K562 (cell line): Measurements from ENCODE around the gene BBLN. TPM values are rescaled to one million over a fixed set of nuclear protein-coding genes. Genes with fewer than 3 reads are reported as not detected.

Experiments
- CREM ChIP-seq: IDR thresholded peaks from 2 replicates; pipeline ENCODE4 v1.6.1; 2014; ENCODE audit warnings: antibody characterized with exemption, low read depth
- EGR1 ChIP-seq: fragments of 450-650 bp; conservative IDR thresholded peaks from 2 replicates; pipeline ENCODE4 v1.6.1; 2017; ENCODE audit warnings: mild to moderate bottlenecking
- EHMT2 ChIP-seq: fragments of 450-650 bp; IDR thresholded peaks from 2 replicates; pipeline ENCODE4 v1.6.1; 2018; ENCODE audit warnings: antibody characterized with exemption
- FOXA3 ChIP-seq, 2 experiments: fragments of 450-650 bp in 1 of 2; sonication (generic) in 1 of 2; formaldehyde crosslinking; IDR thresholded peaks in 1 of 2; conservative IDR thresholded peaks in 1 of 2; 2 replicates each; pipeline versions ENCODE4 v1.4.0 to v1.8.0; 2020 to 2022; ENCODE audit warnings: mild to moderate bottlenecking in 2 of 2, missing genetic modification reagents in 1 of 2
- HDGF ChIP-seq: fragments of 450-650 bp; IDR thresholded peaks from 2 replicates; pipeline ENCODE4 v1.6.1; 2016
- MAFK ChIP-seq: IDR thresholded peaks from 2 replicates; pipeline ENCODE4 v1.6.1; 2011; ENCODE audit warnings: low read length, improper control_type of control experiment
- MEIS2 ChIP-seq: fragments of 450-650 bp; IDR thresholded peaks from 2 replicates; pipeline ENCODE4 v1.6.1; 2014; ENCODE audit warnings: mild to moderate bottlenecking; ENCODE audit not compliant: partially characterized antibody
- NFATC3 ChIP-seq: fragments of 450-650 bp; IDR thresholded peaks from 2 replicates; pipeline ENCODE4 v1.6.1; 2017; ENCODE audit warnings: mild to moderate bottlenecking
- PCBP2 ChIP-seq: fragments of 200-400 bp; formaldehyde crosslinking; IDR thresholded peaks from 2 replicates; pipeline ENCODE4 v1.6.1; 2018; ENCODE audit warnings: low read length, low read depth, mild to moderate bottlenecking, moderate library complexity; ENCODE audit not compliant: poor library complexity, severe bottlenecking
- POLR2G ChIP-seq: fragments of 200-400 bp; formaldehyde crosslinking; IDR thresholded peaks from 2 replicates; pipeline ENCODE4 v1.6.1; 2017; ENCODE audit warnings: low read depth, mild to moderate bottlenecking, antibody characterized with exemption, low read length, moderate library complexity
- SAFB ChIP-seq: fragments of 200-400 bp; formaldehyde crosslinking; IDR thresholded peaks from 2 replicates; pipeline ENCODE4 v1.6.1; 2017; ENCODE audit warnings: low read depth, low read length, borderline replicate concordance
- TBL1XR1 ChIP-seq, 2 experiments: IDR thresholded peaks; 2 replicates each; pipeline ENCODE4 v1.6.1; 2012; ENCODE audit warnings: improper control_type of control experiment in 2 of 2, low read length in 2 of 2, mild to moderate bottlenecking in 1 of 2
- TCF7L2 ChIP-seq: fragments of 150-350 bp; IDR thresholded peaks from 2 replicates; pipeline ENCODE4 v1.6.1; 2016; ENCODE audit warnings: low read depth, mild to moderate bottlenecking, low read length, moderate library complexity
- U2AF1 ChIP-seq: fragments of 200-400 bp; formaldehyde crosslinking; optimal IDR thresholded peaks from 2 replicates; pipeline ENCODE3; 2017; ENCODE audit warnings: mild to moderate bottlenecking, low read depth, low read length, moderate library complexity
- ZFP30 ChIP-seq: fragments of 250-450 bp; sonication (Bioruptor Pico); IDR thresholded peaks from 2 replicates; pipeline ENCODE4 v1.8.0; 2022; ENCODE audit warnings: moderate library complexity, mild to moderate bottlenecking, inconsistent platforms, borderline replicate concordance
- ZFPM2 ChIP-seq: fragments of 250-450 bp; sonication (Bioruptor Pico); IDR thresholded peaks from 2 replicates; pipeline ENCODE4 v1.5.1; 2022; ENCODE audit warnings: mild to moderate bottlenecking
- ZNF324 ChIP-seq: fragments of 250-450 bp; sonication (Bioruptor Pico); IDR thresholded peaks from 2 replicates; pipeline ENCODE4 v1.4.0; 2020; ENCODE audit warnings: mild to moderate bottlenecking
- ZNF436 ChIP-seq: fragments of 250-450, 450-650 bp; sonication (Bioruptor Pico); formaldehyde crosslinking; IDR thresholded peaks from 2 replicates; pipeline ENCODE4 v1.7.0; 2020; ENCODE audit warnings: mild to moderate bottlenecking
- polyA plus RNA-seq, 8 experiments: library from polyadenylated mRNA; depleted of rRNA in 4 of 8; stranded (reverse) in 5 of 8; unstranded in 3 of 8; fragments of >200 nt; fragmentation: Nextera tagmentation in 2 of 8; fragmentation: Illumina TruSeq in 1 of 8; extraction: Ambion mirVana in 2 of 8; extraction: Trizol in 1 of 8; gene quantifications; 2 replicates each; pipeline versions ENCODE4 v1.2.1 to v1.2.3, GENCODE V29; 2011 to 2014; ENCODE audit warnings: inconsistent platforms in 1 of 8, missing spikeins in 1 of 8
- total RNA-seq, 7 experiments: library from RNA; depleted of rRNA in 6 of 7; stranded (reverse); fragments of >200 nt in 6 of 7; fragmentation: Illumina TruSeq in 2 of 7; extraction: Trizol in 2 of 7; gene quantifications; 2 replicates each; pipeline versions ENCODE4 v1.2.1 to v1.2.3, GENCODE V29; 2011 to 2021; ENCODE audit warnings: low replicate concordance in 1 of 7
- TF ChIP-seq, protein P1 (sequence below): sonication (generic); formaldehyde crosslinking; IDR thresholded peaks from 2 replicates; pipeline ENCODE4 v1.8.0; 2023; ENCODE audit warnings: missing genetic modification reagents, mild to moderate bottlenecking, borderline replicate concordance
- TF ChIP-seq, protein P2 (sequence below): sonication (generic); formaldehyde crosslinking; IDR thresholded peaks from 2 replicates; pipeline ENCODE4 v1.8.1; 2023; ENCODE audit warnings: mild to moderate bottlenecking, missing genetic modification reagents, moderate library complexity
- TF ChIP-seq, protein P3 (sequence below): sonication (generic); formaldehyde crosslinking; IDR thresholded peaks from 2 replicates; pipeline ENCODE4 v1.8.1; 2023; ENCODE audit warnings: mild to moderate bottlenecking, missing genetic modification reagents

The BBLN gene
- total and polyA plus RNA-seq, 9 of the 15 experiments (the other 6 are each of a cell fraction or from before 2014, with no cell fraction given): 4.2 to 331 (median 87.1) TPM

DNA sequence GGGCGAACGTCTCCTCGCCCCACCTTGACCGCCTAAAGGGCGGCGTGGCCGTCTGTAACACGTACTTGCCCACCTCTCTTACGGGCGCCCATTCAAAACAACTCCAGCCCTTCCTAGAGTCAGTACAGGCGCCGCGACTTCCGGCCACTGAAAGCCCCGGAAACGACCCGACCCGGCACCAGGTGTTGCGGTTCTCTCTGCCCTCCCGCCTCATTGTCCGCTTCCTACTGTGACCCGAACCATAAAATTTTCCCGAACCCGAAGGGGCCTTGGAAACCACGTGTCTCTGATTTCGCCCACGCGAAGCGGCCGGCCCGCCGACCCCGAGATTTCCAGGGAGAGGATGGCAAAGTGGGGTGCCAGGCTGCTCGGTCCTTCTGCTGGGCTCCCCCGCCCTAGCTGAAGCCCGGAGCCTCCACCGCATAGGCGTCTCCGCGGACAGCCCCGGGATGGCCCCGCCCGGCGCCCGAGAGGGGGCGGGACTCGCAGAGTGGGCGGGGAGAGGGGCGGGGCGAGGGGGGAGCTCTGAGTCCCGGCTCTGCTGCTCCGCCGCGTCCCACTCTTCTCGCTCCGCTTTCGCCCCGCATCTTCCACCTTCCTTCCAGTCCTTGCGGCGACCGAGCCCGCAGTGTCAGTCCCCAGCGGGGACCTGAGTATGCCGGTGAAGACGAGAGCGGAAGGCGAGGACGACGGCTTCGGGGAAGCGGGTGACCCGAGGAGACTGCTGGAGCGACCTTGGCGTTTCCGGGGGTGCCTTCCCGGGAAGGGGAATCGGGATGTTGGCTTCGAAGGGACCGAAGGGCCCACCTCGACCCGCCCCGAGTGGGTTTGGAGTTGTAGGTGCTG is 31.9 kb upstream of the BBLN start (continued):
- TF ChIP-seq PCBP2: no peak
- no peak for TF ChIP-seq EHMT2
- TF ChIP-seq ZFPM2 (CRISPR knock-in tag): no peak
- TF ChIP-seq ZFP30 (CRISPR knock-in tag): no peak
- TF ChIP-seq CREM: peak; percentile 49; the same call in 1 of the 2 replicates
- no peak for TF ChIP-seq U2AF1
- no peak for TF ChIP-seq MEIS2
- no peak for TF ChIP-seq MAFK
- TF ChIP-seq, protein P1, sequence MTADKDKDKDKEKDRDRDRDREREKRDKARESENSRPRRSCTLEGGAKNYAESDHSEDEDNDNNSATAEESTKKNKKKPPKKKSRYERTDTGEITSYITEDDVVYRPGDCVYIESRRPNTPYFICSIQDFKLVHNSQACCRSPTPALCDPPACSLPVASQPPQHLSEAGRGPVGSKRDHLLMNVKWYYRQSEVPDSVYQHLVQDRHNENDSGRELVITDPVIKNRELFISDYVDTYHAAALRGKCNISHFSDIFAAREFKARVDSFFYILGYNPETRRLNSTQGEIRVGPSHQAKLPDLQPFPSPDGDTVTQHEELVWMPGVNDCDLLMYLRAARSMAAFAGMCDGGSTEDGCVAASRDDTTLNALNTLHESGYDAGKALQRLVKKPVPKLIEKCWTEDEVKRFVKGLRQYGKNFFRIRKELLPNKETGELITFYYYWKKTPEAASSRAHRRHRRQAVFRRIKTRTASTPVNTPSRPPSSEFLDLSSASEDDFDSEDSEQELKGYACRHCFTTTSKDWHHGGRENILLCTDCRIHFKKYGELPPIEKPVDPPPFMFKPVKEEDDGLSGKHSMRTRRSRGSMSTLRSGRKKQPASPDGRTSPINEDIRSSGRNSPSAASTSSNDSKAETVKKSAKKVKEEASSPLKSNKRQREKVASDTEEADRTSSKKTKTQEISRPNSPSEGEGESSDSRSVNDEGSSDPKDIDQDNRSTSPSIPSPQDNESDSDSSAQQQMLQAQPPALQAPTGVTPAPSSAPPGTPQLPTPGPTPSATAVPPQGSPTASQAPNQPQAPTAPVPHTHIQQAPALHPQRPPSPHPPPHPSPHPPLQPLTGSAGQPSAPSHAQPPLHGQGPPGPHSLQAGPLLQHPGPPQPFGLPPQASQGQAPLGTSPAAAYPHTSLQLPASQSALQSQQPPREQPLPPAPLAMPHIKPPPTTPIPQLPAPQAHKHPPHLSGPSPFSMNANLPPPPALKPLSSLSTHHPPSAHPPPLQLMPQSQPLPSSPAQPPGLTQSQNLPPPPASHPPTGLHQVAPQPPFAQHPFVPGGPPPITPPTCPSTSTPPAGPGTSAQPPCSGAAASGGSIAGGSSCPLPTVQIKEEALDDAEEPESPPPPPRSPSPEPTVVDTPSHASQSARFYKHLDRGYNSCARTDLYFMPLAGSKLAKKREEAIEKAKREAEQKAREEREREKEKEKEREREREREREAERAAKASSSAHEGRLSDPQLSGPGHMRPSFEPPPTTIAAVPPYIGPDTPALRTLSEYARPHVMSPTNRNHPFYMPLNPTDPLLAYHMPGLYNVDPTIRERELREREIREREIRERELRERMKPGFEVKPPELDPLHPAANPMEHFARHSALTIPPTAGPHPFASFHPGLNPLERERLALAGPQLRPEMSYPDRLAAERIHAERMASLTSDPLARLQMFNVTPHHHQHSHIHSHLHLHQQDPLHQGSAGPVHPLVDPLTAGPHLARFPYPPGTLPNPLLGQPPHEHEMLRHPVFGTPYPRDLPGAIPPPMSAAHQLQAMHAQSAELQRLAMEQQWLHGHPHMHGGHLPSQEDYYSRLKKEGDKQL (CRISPR knock-in tag): no peak
- TF ChIP-seq ZNF436 (CRISPR knock-in tag): no peak
- TF ChIP-seq SAFB: no peak
- peak; percentile 100 for TF ChIP-seq EGR1
- TF ChIP-seq TBL1XR1 (IDR thresholded peaks at IDR 0.05; ENCODE audit: low read length in 2 of 2): no peak; a peak in 1 of 4 replicates
- TF ChIP-seq, protein P2, sequence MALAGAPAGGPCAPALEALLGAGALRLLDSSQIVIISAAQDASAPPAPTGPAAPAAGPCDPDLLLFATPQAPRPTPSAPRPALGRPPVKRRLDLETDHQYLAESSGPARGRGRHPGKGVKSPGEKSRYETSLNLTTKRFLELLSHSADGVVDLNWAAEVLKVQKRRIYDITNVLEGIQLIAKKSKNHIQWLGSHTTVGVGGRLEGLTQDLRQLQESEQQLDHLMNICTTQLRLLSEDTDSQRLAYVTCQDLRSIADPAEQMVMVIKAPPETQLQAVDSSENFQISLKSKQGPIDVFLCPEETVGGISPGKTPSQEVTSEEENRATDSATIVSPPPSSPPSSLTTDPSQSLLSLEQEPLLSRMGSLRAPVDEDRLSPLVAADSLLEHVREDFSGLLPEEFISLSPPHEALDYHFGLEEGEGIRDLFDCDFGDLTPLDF (CRISPR knock-in tag): peak; percentile 45; the same call in 1 of the 2 replicates
- TF ChIP-seq POLR2G: peak; percentile 74
- no peak for TF ChIP-seq HDGF
- no peak for TF ChIP-seq ZNF324 (CRISPR knock-in tag)
- TF ChIP-seq NFATC3: no peak
- TF ChIP-seq, protein P3, sequence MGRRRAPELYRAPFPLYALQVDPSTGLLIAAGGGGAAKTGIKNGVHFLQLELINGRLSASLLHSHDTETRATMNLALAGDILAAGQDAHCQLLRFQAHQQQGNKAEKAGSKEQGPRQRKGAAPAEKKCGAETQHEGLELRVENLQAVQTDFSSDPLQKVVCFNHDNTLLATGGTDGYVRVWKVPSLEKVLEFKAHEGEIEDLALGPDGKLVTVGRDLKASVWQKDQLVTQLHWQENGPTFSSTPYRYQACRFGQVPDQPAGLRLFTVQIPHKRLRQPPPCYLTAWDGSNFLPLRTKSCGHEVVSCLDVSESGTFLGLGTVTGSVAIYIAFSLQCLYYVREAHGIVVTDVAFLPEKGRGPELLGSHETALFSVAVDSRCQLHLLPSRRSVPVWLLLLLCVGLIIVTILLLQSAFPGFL: no peak
- no peak for TF ChIP-seq TCF7L2
- 0 out of 4 replicates have a peak, but pooled peaks of 1 of the 2 experiments have one; percentile 19 for TF ChIP-seq FOXA3 (CRISPR knock-in tag; conservative IDR thresholded peaks at IDR 0.05 in 1 of 2, IDR thresholded peaks at IDR 0.05 in 1 of 2)
